ENCODE data around the gene ERVK3-1.

- TF ChIP-seq YY1 (IDR thresholded peaks at IDR 0.05; ENCODE audit: insufficient read depth, insufficient read length) (no peak), ZNF274 (IDR thresholded peaks at IDR 0.05; ENCODE audit: low read depth, low read length) (no peak), SUZ12 (IDR thresholded peaks at IDR 0.05; ENCODE audit: extremely low read depth, insufficient read depth, insufficient read length) (no peak)
Measured at GRCh38 chr19:58275564-58275963, 29.6 kb upstream of the ERVK3-1 start.

Data from NT2/D1 (cell line).